Measurements from ENCODE around the gene PDZK1IP1. TPM values are rescaled to one million over a fixed set of nuclear protein-coding genes. Genes with fewer than 3 reads are reported as not detected.
"Not testable (repeated sequence)": the region's sequence is repeated elsewhere in the genome, so short reads cannot be mapped to it uniquely, and the experiment has no call there.

The PDZK1IP1 gene
- total RNA-seq, 2 experiments from 2014 or later, result not detected

- ChIA-PET CTCF (interaction anchor here (1.0 kb wide), 2 partner anchors 13 to 18 kb away, joined by 3 read pairs; no protein-coding TSS in a partner anchor), POLR2A (no interaction called here)
Observed at GRCh38 chr1:47161298-47162040, 28.4 kb downstream of the PDZK1IP1 start.

- CTCF ChIA-PET, result no interaction called here
- POLR2A ChIA-PET, result no interaction called here
Observed at GRCh38 chr1:47160716-47161115, 29.1 kb downstream of the PDZK1IP1 start.

DNA sequence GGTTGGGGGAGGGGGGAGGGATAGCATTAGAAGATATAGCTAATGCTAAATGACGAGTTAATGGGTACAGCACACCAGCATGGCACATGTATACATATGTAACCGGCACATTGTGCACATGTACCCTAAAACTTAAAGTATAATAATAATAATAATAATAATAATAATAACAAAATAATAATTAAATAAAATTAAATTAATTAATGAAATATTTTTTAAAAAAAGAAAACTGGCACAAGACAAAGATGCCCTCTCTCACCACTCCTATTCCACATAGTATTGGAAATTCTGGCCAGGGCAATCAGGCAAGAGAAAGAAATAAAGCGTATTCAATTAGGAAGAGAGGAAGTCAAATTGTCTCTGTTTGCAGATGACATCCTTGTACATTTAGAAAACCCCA, 31.9 kb downstream of the PDZK1IP1 start:
- CTCF ChIA-PET, POLR2A ChIA-PET: not testable (repeated sequence)

GRCh38 chr1:47156457-47156856, 33.4 kb downstream of the PDZK1IP1 start:
- CTCF ChIA-PET, POLR2A ChIA-PET: not testable (repeated sequence)

GRCh38 chr1:47149162-47149561, 40.7 kb downstream of the PDZK1IP1 start:
- CTCF ChIA-PET, POLR2A ChIA-PET: not testable (repeated sequence)

DNA sequence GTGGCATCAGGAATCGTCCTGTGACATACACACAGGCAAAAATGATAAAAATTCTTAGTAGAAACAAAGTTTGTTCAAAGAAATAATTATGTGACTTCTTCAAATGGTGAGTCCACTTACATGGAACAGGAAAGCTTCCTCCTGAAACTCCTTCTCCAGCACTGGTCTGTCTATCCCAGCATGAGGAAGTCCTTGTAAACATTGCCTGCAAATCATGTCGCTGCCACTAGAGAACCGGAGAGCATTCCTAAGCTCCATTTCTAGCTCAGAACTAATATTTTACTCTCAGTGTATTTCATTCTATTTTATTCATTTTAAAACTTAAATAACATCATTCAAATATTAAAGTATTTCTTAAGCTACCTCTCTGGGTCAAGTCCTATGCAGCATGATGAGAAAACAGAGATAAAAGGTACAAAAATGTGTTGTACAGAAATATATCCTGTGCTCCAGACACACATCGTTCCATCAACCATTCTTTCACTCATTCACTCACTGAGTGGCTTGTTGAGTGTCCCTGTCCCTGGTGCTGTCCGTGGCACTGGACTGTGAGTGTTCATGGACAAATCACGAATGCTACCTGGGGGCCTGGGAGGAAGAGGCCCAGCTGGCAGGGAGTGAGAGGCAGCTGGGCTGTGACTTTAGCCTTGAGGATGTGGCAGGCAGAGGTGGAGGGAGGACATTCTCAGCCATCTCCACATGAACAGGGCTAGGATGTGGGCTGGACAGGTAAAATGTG, 42.6 kb downstream of the PDZK1IP1 start:
- CTCF ChIA-PET, result no interaction called here
- POLR2A ChIA-PET, result no interaction called here

DNA sequence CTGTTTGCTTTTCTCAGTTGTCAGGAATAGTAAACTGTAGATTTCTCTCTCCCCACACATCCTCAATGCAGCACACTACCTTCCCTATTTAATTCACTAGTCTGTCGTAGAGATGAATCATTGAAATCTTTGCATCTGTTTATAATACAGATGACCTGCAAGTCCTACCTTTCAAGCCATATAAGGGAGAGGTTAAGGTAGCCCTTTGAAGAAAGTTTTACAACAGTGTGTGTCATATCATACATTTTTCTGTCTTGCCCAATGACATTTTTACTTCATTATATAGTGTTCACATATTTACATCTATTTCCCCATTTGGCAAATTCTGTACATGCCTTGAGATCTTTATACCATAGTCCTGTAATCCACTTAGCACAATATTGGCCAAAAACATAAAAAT, 43.3 kb downstream of the PDZK1IP1 start:
- POLR2A ChIA-PET, CTCF ChIA-PET: not testable (repeated sequence)

- POLR2A ChIA-PET, CTCF ChIA-PET: not testable (repeated sequence)
Observed at GRCh38 chr1:47143654-47144053, 46.2 kb downstream of the PDZK1IP1 start.

DNA sequence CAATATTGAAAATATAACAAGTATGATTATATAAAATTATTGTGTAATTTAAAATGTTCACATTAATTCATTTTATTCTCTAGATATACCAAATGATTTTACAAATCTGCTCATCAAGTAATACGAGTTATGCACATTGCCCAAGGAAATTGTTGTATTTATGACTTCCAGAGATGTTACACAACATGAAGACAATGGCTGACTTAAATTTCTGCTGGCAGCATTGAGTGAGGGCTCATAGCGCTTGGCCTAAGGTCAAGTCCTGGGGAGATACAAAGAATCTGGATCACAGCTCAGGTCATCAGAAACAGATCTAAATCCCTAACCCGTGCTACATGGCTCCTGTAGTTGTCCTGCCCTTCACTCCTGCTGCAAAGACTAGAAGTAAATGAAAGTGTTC, 49.5 kb downstream of the PDZK1IP1 start:
- POLR2A ChIA-PET, CTCF ChIA-PET: not testable (repeated sequence)

DNA sequence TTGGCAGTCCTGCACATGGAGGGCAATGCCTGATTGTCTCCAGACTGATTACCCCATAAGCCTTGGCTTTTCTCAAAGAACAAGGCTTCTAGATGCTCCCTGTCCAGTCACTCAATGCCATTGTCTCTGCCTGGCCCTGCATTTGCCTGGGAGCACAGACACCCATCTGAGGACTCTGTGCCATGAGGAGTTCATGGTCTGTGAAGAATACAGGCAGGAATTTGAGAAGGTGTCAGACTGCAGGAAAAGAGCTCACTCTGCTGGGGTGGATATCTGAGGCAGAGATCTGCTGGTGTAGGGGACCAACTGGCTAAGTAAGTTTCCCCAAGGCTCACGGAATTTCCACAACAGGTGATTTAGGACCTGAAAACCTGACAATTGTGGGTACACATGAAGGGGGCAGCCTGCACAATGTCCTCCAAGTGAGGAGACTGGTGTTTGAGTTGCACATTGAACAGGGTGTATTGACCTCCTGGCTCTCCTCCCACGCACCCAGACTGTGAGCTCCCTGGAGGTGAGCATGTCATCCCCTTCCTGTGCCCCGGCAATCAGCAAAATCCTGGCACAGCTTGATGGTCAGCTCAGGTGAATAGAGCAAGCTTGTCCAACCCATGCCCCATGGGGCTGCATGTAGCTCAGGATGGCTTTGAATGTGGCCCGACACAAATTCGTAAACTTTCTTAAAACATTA, 51.8 kb downstream of the PDZK1IP1 start:
- ChIA-PET POLR2A (no interaction called here), CTCF (no interaction called here)

GRCh38 chr1:47137198-47137597, 52.6 kb downstream of the PDZK1IP1 start, which contains the start of gene CYP4A22:
Gene CYP4A22, plus strand, starts transcription at chr1:47137441. Its CDS starts 45 bp downstream, at chr1:47137486.
- CTCF ChIA-PET, result no interaction called here

More at GRCh38 chr1:47137198-47137597, 52.6 kb downstream of the PDZK1IP1 start, which contains the start of gene CYP4A22:
- POLR2A ChIA-PET, result no interaction called here

Other genes starting within 250 kb of the PDZK1IP1 start
- not detected for gene CYP4A11, start 248.6 kb downstream of the PDZK1IP1 start, total RNA-seq
- not detected for gene CYP4X1, start 166.4 kb downstream of the PDZK1IP1 start, total RNA-seq
- not detected for gene CYP4Z1, start 122.8 kb downstream of the PDZK1IP1 start, total RNA-seq
- not detected for gene CYP4A22, start 52.6 kb downstream of the PDZK1IP1 start, total RNA-seq
- gene TAL1, start 42.2 kb upstream of the PDZK1IP1 start, total RNA-seq, result not detected
- gene STIL, start 124.1 kb upstream of the PDZK1IP1 start, total RNA-seq, result 10 to 100 TPM; 21.9 to 22.2 TPM
- 100 to 1,000 TPM; 121 to 123 TPM for gene CMPK1, start 143.8 kb upstream of the PDZK1IP1 start, total RNA-seq
- not detected for gene FOXE3, start 226.2 kb upstream of the PDZK1IP1 start, total RNA-seq
- gene FOXD2, start 248.0 kb upstream of the PDZK1IP1 start, total RNA-seq, result under 1 TPM; 0.06 to 0.13 TPM